Esophagus (tissue), 2 donors: Measurements from ENCODE around the gene PRKCD. TPM values are rescaled to one million over a fixed set of nuclear protein-coding genes. Genes with fewer than 3 reads are reported as not detected.

Source experiments
- H3K27ac ChIP-seq, 2 donors: one replicate each; pipeline ENCODE4 v1.5.1; 2013; ENCODE audit warnings: low read depth in 2 of 2, mild to moderate bottlenecking in 2 of 2, inconsistent platforms in 1 of 2, low read length in 1 of 2, moderate library complexity in 1 of 2
- H3K27me3 ChIP-seq, 2 donors: one replicate each; pipeline ENCODE4 v1.6.1; 2013; ENCODE audit warnings: low read length in 2 of 2, control low read depth in 1 of 2, mild to moderate bottlenecking in 1 of 2; ENCODE audit not compliant: insufficient read depth in 2 of 2, control insufficient read depth in 1 of 2
- H3K36me3 ChIP-seq, 2 donors: one replicate each; pipeline ENCODE4 v1.6.1; 2013; ENCODE audit warnings: low read length in 1 of 2; ENCODE audit not compliant: control insufficient read depth in 2 of 2, insufficient read depth in 2 of 2
- H3K4me1 ChIP-seq, 2 donors: one replicate each; pipeline ENCODE4 v1.6.1; 2013; ENCODE audit warnings: low read length in 1 of 2; ENCODE audit not compliant: control insufficient read depth in 2 of 2, insufficient read depth in 2 of 2
- H3K4me3 ChIP-seq, 2 donors: one replicate each; pipeline ENCODE4 v1.5.1; 2013; ENCODE audit warnings: low read length in 2 of 2, mild to moderate bottlenecking in 2 of 2, low read depth in 1 of 2, moderate library complexity in 1 of 2
- H3K9me3 ChIP-seq, 2 donors: one replicate each; pipeline ENCODE4 v1.6.1; 2013; ENCODE audit warnings: mild to moderate bottlenecking in 2 of 2, low read depth in 1 of 2, low read length in 1 of 2, moderate library complexity in 1 of 2; ENCODE audit not compliant: control insufficient read depth in 2 of 2, insufficient read depth in 1 of 2
- WGBS, 2 donors: extraction: QIAGEN DNeasy Blood & Tissue Kit; methylation state at CpG; one replicate each; pipeline ENCODE4 v1.1.7; 2013; 5-methylcytosine and 5-hydroxymethylcytosine counted together
- polyA plus RNA-seq, 2 donors: library from polyadenylated mRNA; stranded (reverse); fragments of 200-250 nt; gene quantifications; one replicate each; pipeline ENCODE4 v1.2.3, GENCODE V29; 2013
- donor health status: healthy with polysubstance abuse.
- donor health status: Bipolar disorder and iron deficiency.

Gene PRKCD
- polyA plus RNA-seq, 2 donors = 19.8 to 22.2 TPM

DNA sequence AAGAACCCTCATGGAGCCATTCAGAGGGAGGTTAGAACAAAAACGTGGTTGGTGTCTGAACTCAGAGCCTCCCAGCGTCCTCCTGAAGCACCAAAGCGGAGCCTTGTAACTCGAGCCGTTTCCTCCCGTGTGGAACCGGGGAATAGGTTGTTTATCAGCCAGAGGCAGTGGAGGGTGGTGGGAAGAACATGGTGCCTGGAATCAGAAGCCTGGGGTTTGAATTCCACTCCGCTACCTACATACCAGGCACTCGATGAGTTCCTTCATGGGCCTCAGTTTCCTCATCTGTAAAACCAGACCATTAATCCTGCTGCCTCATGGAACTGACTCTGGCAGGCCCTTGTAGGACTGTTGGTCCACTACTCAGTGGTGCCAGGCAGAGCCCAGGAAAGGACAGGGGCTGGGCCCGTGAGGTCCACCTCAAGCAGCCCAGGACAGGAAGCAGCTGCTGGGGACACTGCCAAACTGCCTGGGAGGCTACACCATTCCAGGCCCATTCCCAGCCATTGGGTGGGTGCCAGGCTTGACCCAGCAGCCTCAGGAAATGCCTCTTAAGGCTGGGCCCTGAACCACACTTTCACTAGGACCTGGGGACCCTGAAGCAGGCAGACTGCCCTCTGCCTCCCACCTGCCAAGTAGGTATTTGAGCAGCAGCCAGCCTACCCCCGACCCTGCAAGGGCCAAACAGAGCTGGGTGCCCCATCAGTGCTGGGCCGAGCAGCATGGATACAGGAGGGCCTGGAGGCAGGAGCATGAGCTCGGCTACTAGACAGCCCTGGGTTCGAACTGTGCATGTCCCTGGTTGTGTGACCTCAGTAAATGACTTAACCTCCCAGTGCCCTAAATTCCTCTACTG lies 33.4 kb downstream of the PRKCD start:
- H3K9me3 ChIP-seq = no peaks in the 10 kb centered on the region
- no peaks in the 10 kb centered on the region for H3K27me3 ChIP-seq
- WGBS, 2 donors = 66 to 67% methylated on average over 14 of the region's 14 CpGs
- no peak overlapping the region for H3K4me3 ChIP-seq
- peak overlapping the region in 1 of 2 donors; percentile 17 for H3K27ac ChIP-seq
- peaks cover 0 to 9% of the 10 kb centered on the region in 2 donors for H3K4me1 ChIP-seq
- peaks cover 2 to 20% of the 10 kb centered on the region in 2 donors for H3K36me3 ChIP-seq

- 84% methylated on average over 10 of the region's 10 CpGs for WGBS, 2 donors
These were observed 34.0 kb downstream of the PRKCD start for GRCh38 chr3:53195066-53195450.

GRCh38 chr3:53195602-53196574 lies 34.9 kb downstream of the PRKCD start:
- peaks cover 2 to 9% of the 10 kb centered on the region in 2 donors for H3K36me3 ChIP-seq
- H3K4me3 ChIP-seq = no peak overlapping the region
- 24 to 25% methylated on average over 36 of the region's 36 CpGs for WGBS, 2 donors
- no peak overlapping the region for H3K27ac ChIP-seq
- peaks cover 0 to 9% of the 10 kb centered on the region in 2 donors for H3K4me1 ChIP-seq
- no peaks in the 10 kb centered on the region for H3K9me3 ChIP-seq
- no peaks in the 10 kb centered on the region for H3K27me3 ChIP-seq

More at GRCh38 chr3:53195066-53195450, 34.0 kb downstream of the PRKCD start:
- Histone ChIP-seq H3K27ac (no peak overlapping the region), H3K27me3 (no peaks in the 10 kb centered on the region), H3K4me1 (peaks cover 0 to 9% of the 10 kb centered on the region in 2 donors), H3K9me3 (no peaks in the 10 kb centered on the region), H3K4me3 (no peak overlapping the region), H3K36me3 (peaks cover 2 to 14% of the 10 kb centered on the region in 2 donors)

DNA sequence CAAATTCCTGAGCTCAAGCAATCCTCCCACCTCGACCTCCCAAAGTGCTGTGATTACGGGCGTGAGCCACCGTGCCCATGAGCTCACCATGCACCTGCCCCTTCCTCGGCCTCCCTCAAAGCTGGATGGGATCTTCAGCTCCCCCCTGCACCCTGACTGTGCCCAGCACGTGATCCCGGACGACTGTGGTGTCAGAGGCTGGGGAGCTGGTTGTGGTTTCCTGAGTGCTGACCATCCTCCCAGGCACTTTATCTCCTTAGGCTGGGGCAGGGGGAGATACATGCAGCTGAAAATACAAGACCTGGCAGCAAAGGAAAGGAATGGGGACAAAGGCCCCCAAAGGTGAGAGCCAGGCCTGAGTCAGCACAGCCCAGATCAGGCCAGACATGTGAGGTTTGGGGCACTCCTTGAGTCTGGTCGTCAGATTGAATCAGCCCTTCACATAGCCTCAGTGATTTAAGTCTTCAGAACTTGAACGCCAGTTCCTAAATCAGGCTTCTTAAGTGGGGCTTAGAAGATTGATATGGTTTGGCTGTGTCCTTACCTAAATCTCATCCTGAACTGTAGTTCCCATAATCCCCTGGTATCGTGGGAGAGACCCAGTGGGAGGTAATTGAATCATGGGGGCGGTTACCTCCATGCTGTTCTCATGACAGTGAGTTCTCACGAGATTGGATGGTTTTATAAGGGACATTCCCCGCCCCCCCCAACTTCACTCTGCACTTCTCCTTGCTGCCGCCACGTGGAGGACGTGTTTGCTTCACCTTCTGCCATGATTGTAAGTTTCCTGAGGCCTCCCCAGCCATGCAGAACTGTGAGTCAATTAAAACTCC lies 35.8 kb downstream of the PRKCD start:
- Histone ChIP-seq H3K9me3 (no peaks in the 10 kb centered on the region), H3K27ac (no peak overlapping the region), H3K36me3 (peaks cover 1 to 7% of the 10 kb centered on the region in 2 donors), H3K27me3 (no peaks in the 10 kb centered on the region), H3K4me1 (peaks cover 0 to 9% of the 10 kb centered on the region in 2 donors), H3K4me3 (no peak overlapping the region)
- 63 to 64% methylated on average over 17 of the region's 17 CpGs for WGBS, 2 donors

- WGBS, 2 donors = 73 to 74% methylated on average over 10 of the region's 10 CpGs
- Histone ChIP-seq H3K27ac (no peak overlapping the region), H3K36me3 (peaks cover 0 to 2% of the 10 kb centered on the region in 2 donors), H3K9me3 (no peaks in the 10 kb centered on the region), H3K4me3 (no peak overlapping the region), H3K4me1 (peaks cover 0 to 6% of the 10 kb centered on the region in 2 donors), H3K27me3 (no peaks in the 10 kb centered on the region)
These were observed 37.4 kb downstream of the PRKCD start for GRCh38 chr3:53198256-53198977.

GRCh38 chr3:53198996-53199395 lies 38.0 kb downstream of the PRKCD start:
- Histone ChIP-seq H3K4me3 (no peak overlapping the region), H3K36me3 (peaks cover 0 to 2% of the 10 kb centered on the region in 2 donors), H3K4me1 (peaks cover 0 to 6% of the 10 kb centered on the region in 2 donors), H3K27ac (no peak overlapping the region), H3K9me3 (no peaks in the 10 kb centered on the region), H3K27me3 (no peaks in the 10 kb centered on the region)
- WGBS, 2 donors = 80 to 82% methylated on average over 7 of the region's 7 CpGs

- peaks cover 0 to 1% of the 10 kb centered on the region in 2 donors for H3K36me3 ChIP-seq
- no peaks in the 10 kb centered on the region for H3K27me3 ChIP-seq
- 58 to 61% methylated on average over 3 of the region's 3 CpGs for WGBS, 2 donors
- H3K27ac ChIP-seq = no peak overlapping the region
- H3K9me3 ChIP-seq = no peaks in the 10 kb centered on the region
- peaks cover 0 to 5% of the 10 kb centered on the region in 2 donors for H3K4me1 ChIP-seq
- H3K4me3 ChIP-seq = no peak overlapping the region
These were observed 38.8 kb downstream of the PRKCD start for GRCh38 chr3:53199834-53200233.

- Histone ChIP-seq H3K9me3 (no peaks in the 10 kb centered on the region), H3K4me3 (no peak overlapping the region), H3K4me1 (peaks cover 0 to under 1% of the 10 kb centered on the region in 2 donors), H3K27ac (no peak overlapping the region), H3K27me3 (no peaks in the 10 kb centered on the region), H3K36me3 (no peaks in the 10 kb centered on the region)
- WGBS, 2 donors = 86 to 88% methylated on average over 19 of the region's 19 CpGs
These were observed 39.8 kb downstream of the PRKCD start for GRCh38 chr3:53200501-53201498.
